Measurements from ENCODE around the gene AKNA. TPM values are rescaled to one million over a fixed set of nuclear protein-coding genes. Genes with fewer than 3 reads are reported as not detected.

The AKNA gene
- total and polyA plus RNA-seq, 2 of the 8 experiments (the other 6 are each of a cell fraction or from before 2014, with no cell fraction given): 21.0 to 27.4 TPM

DNA sequence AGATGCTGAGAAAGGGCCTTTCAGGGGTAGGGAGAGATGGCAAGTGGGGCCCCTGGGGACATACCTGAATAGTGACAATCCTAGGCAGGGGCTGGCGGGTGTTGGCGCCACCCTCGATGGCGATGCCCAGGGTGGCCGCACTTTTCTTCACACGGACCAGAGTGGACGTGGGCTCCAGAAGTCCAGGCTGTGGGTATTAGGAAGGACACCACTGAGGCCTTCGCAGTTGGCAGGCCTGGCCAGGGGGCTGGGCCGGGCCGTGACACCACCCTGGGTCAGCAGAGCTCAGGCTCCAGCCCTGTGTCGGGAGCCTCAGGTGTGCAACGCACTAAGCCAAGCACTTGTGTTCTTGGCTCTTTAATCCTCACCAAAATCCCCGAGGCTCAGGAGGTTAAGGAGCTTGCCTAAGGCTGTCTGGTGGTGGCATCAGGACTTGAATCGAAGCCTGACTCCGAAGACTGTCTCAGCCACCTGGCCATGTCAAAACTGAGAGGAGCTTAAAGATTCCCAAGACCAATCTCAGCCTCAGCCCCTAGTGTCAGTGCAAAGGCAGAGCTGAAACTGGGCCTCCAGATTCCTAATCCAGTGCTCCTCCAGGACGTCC, 15.5 kb upstream of the AKNA start (continued):
- TF ChIP-seq BACH1 (IDR thresholded peaks at IDR 0.05; ENCODE audit: low read length) (no peak), CBX5 (IDR thresholded peaks at IDR 0.05; ENCODE audit: low read depth, low read length) (no peak)
